ENCODE measurements around the gene DPM2. TPM values are rescaled to one million over a fixed set of nuclear protein-coding genes. Genes with fewer than 3 reads are reported as not detected.

Gene DPM2
- total RNA-seq, 1 experiment from 2014 or later, result 23.3 TPM

DNA sequence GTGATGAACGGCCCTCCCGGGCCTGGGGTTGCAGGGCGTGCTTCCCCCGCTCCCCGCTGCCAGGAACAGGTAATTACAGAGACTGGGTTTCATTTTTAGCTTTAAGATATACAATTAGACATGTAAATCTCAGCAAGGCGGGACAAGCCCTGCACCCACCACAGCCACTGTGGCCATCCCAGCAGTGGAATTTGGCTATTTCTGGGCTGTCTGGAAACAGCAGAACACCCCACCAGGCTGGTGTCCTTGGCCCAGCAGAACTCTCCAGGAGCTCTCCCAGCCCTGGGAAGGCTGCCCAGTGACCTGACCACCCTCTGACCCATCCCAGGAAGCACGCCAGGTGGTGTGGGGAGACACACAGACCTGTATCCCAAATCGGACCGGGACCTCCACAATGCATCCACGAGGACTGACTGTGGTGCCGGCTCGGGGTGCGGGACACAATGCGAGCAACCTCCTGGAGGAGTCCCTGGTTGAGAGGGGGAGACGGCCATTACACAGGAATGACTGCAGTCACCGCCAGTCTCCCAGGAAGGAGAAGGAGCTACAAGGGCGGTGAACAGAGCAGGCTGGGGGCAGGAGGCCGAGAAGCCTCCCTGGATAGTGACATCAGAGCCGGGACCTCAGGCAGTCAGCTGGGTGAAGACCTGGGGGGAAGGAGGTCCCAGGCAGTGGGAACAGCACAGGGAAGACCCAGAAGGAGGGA, 25.9 kb upstream of the DPM2 start:
- Histone ChIP-seq H3K27me3 (no peaks in the 10 kb centered on the region), H3K9me3 (no peaks in the 10 kb centered on the region), H3K4me3 (no peak overlapping the region), H3K36me3 (peaks cover 13% of the 10 kb centered on the region)
- peak; percentile 54 for DNase-seq

- Histone ChIP-seq H3K9me3 (no peaks in the 10 kb centered on the region), H3K27me3 (no peaks in the 10 kb centered on the region), H3K4me3 (no peak overlapping the region), H3K36me3 (peaks cover 9% of the 10 kb centered on the region)
- DNase-seq, result no peak
Measured at GRCh38 chr9:127963041-127963358, 25.3 kb upstream of the DPM2 start.

- H3K36me3 ChIP-seq, result peaks cover 11% of the 10 kb centered on the region
- DNase-seq, result no peak
- H3K9me3 ChIP-seq, result no peaks in the 10 kb centered on the region
- H3K4me3 ChIP-seq, result no peak overlapping the region
- H3K27me3 ChIP-seq, result no peaks in the 10 kb centered on the region
Measured at GRCh38 chr9:127962278-127962677, 24.6 kb upstream of the DPM2 start.

GRCh38 chr9:127961613-127962155, 24.0 kb upstream of the DPM2 start:
- H3K4me3 ChIP-seq, result no peak overlapping the region
- peaks cover 14% of the 10 kb centered on the region for H3K36me3 ChIP-seq
- no peak for DNase-seq
- no peaks in the 10 kb centered on the region for H3K9me3 ChIP-seq
- H3K27me3 ChIP-seq, result no peaks in the 10 kb centered on the region

GRCh38 chr9:127961155-127961490, 23.5 kb upstream of the DPM2 start:
- H3K27me3 ChIP-seq, result no peaks in the 10 kb centered on the region
- peaks cover 14% of the 10 kb centered on the region for H3K36me3 ChIP-seq
- no peaks in the 10 kb centered on the region for H3K9me3 ChIP-seq
- H3K4me3 ChIP-seq, result no peak overlapping the region
- DNase-seq, result no peak

GRCh38 chr9:127960410-127961154, 22.9 kb upstream of the DPM2 start:
- H3K9me3 ChIP-seq, result no peaks in the 10 kb centered on the region
- peaks cover 14% of the 10 kb centered on the region for H3K36me3 ChIP-seq
- no peak overlapping the region for H3K4me3 ChIP-seq
- no peak for DNase-seq
- H3K27me3 ChIP-seq, result no peaks in the 10 kb centered on the region

- H3K36me3 ChIP-seq, result peaks cover 14% of the 10 kb centered on the region
- no peak overlapping the region for H3K4me3 ChIP-seq
- no peak for DNase-seq
- no peaks in the 10 kb centered on the region for H3K27me3 ChIP-seq
- no peaks in the 10 kb centered on the region for H3K9me3 ChIP-seq
Measured at GRCh38 chr9:127959841-127960409, 22.3 kb upstream of the DPM2 start.

- Histone ChIP-seq H3K36me3 (peaks cover 14% of the 10 kb centered on the region), H3K4me3 (no peak overlapping the region), H3K9me3 (no peaks in the 10 kb centered on the region), H3K27me3 (no peaks in the 10 kb centered on the region)
- DNase-seq, result no peak
Measured at GRCh38 chr9:127959398-127959797, 21.7 kb upstream of the DPM2 start.

DNA sequence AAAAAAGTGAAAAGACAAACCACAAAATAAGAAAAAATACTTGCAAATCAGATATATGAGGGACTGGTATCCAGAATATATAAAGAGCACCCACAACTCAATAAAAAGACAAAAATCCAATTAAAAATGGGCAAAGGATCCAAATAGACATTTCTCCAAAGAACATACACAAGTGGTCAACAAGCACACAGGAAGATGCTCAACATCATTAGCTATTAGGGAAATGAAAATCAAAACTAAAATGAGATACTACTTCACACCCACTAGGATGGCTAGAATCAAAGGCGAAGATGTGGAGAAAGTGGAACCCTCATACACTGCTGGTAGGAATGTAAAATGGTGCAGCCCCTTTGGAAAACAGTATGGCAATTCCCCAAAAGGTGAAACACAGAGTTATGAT, 21.1 kb upstream of the DPM2 start:
- no peaks in the 10 kb centered on the region for H3K27me3 ChIP-seq
- H3K4me3 ChIP-seq, result no peak overlapping the region
- H3K36me3 ChIP-seq, result peaks cover 14% of the 10 kb centered on the region
- H3K9me3 ChIP-seq, result no peaks in the 10 kb centered on the region
- no peak for DNase-seq

DNA sequence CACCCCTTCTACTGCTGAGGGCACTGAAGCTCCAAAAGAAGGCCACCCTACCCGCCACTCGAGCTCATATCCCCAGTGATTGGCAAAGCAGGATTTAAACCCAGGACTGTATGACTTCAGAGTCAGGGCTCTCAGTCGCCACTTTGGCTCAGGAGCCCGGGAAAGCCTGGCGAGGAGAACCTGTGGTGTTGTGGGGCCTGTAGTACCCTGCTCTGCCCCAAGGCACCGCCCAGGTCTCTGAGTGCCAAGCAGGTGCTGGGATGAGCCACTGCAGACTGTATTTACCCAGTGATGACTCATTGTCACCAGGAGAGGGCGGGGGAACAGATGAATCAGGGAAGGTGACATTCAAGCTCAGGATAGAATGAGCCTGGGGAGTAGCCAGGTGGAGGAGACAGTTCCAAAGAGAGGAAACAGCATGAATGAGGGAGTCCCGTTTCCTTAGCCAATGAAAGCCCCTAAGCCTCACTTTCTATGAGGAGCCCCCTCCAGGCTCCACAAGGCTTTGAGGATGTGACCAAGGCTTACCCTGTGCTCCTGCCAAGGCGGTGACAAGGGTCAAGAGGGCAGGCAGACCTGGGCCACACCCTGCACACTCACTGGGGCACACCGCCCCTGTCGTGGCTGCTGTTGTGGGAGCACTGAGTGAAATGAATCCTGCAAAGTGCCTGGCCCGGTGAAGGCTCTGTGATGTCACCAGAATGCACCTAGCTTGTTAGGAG, 17.8 kb upstream of the DPM2 start:
- DNase-seq, result peak; percentile 46
- H3K36me3 ChIP-seq, result peaks cover 6% of the 10 kb centered on the region; the same call in 1 of the 2 replicates
- no peaks in the 10 kb centered on the region for H3K9me3 ChIP-seq
- no peak overlapping the region for H3K4me3 ChIP-seq
- no peaks in the 10 kb centered on the region for H3K27me3 ChIP-seq

DNA sequence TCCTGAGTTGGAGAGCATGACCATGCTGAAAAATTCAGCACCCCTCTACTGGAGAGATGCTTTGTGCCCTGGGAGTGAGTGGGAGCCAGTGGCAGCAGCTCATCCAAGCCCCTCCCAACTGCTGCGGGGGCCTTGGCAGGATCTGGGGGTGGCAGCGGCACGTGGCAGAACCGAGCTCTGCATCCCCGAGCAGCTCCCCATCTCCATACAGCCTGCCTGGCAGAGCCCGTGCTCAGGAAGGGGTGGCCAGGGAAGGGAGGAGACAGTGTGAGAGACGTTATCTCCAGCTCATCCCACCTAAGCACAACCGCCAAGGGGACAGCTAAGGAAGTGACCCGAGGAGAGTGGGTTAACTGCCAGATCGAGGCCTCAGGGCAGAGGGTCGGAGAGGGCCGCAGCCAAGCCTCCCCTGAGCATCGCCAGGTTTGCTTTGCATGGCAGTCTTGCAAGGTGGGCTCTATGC, 17.2 kb upstream of the DPM2 start:
- H3K27me3 ChIP-seq, result no peaks in the 10 kb centered on the region
- no peak overlapping the region for H3K4me3 ChIP-seq
- peaks cover 6% of the 10 kb centered on the region; the same call in 1 of the 2 replicates for H3K36me3 ChIP-seq
- no peak for DNase-seq
- H3K9me3 ChIP-seq, result no peaks in the 10 kb centered on the region

DNA sequence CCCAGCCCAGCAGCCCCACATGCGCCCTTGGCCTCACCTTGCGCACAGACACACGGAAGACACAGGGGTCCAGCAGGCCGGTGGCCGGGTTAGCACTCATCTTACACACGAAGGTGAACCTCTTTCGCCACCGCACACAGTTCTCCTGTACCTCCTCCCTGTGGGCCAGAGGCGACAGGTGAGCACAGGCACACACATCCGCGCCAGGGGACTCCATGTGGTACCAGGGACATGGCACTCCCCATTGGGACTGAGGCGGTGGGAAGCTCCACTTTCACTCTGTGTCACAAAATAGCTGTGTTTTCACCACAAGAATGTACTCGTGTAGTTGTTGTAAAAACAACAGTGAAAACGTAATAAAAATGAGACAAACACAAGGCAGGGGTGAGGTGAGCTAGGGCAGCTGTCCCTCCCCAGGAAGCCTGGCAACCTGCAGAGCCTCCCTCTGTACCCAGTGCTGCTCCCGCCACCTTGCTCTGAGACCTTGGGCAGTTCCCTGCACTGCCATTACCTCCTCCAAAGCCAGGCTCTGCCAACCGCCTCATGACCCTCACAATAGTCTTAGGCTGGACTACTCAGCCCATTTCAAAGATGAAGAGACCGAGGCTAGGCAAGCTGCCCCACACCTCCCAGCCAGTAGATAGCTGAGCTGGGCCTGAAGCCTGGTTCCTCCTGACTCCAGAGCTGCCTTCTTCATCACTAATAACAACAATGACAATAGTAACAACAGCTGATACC, 16.3 kb upstream of the DPM2 start:
- H3K4me3 ChIP-seq, result no peak overlapping the region
- peaks cover 4% of the 10 kb centered on the region; the same call in 1 of the 2 replicates for H3K36me3 ChIP-seq
- no peaks in the 10 kb centered on the region for H3K27me3 ChIP-seq
- no peak for DNase-seq
- no peaks in the 10 kb centered on the region for H3K9me3 ChIP-seq

DNA sequence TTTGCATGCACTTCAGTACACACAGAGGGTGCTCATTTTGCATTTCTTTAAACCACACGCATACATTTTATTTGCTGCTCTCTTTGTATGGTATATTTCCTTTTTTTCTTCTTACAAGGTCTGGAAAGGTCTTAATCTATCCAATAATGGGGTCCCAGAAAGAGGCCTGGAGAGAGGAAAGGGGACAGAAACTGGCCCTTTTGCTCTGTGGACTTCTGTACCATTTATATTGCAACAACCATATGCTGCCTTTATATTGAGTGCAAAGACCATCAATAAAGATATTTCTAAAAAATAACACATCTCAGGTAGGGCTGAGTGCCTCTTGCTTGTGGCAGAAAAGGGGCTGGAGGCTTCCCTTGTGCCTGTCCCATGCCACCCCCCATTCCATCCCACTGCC, 15.5 kb upstream of the DPM2 start:
- peaks cover 4% of the 10 kb centered on the region; the same call in 1 of the 2 replicates for H3K36me3 ChIP-seq
- no peak for DNase-seq
- H3K4me3 ChIP-seq, result no peak overlapping the region
- H3K9me3 ChIP-seq, result no peaks in the 10 kb centered on the region
- H3K27me3 ChIP-seq, result no peaks in the 10 kb centered on the region

DNA sequence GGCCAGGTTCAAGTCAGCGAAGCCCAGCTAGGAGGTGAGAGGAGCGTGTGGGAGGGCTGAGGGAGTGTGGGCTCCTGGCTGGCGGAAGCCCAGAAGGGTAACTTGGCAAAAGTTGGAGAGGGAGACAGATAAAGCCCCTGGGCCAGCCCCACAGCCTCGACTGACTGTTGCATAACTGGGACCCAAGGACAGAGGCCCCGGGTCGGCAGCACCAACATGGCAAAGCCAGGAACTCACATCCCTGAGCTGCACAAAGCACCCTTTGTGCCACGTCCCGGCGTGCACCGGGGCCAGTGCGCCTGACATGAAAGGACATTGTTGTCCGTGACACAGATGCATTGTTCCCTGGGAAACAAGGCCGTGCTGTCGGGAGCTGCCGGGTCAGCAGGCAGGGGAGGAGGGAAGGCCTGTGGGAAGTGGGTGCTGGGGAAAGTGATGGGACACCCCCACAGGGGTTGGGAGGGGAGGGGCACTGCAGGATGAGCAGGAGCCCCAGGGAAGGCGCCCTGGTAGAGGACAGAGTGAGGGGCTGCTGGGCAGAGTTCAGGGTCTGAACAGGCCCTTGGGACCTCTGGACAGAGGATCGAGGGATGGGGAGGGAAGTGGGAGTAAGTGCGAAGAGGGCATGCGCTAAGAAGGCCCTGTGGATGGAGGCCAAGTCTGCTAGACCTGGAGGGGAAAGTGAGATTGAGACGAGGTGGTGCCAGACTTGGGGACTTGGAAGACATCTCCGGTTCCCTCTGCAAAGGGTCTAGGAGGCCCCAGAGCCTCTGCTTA, 13.0 kb upstream of the DPM2 start:
- Histone ChIP-seq H3K4me3 (no peak overlapping the region), H3K27me3 (no peaks in the 10 kb centered on the region), H3K9me3 (no peaks in the 10 kb centered on the region), H3K36me3 (peaks cover 2% of the 10 kb centered on the region; the same call in 1 of the 2 replicates)
- DNase-seq, result no peak

DNA sequence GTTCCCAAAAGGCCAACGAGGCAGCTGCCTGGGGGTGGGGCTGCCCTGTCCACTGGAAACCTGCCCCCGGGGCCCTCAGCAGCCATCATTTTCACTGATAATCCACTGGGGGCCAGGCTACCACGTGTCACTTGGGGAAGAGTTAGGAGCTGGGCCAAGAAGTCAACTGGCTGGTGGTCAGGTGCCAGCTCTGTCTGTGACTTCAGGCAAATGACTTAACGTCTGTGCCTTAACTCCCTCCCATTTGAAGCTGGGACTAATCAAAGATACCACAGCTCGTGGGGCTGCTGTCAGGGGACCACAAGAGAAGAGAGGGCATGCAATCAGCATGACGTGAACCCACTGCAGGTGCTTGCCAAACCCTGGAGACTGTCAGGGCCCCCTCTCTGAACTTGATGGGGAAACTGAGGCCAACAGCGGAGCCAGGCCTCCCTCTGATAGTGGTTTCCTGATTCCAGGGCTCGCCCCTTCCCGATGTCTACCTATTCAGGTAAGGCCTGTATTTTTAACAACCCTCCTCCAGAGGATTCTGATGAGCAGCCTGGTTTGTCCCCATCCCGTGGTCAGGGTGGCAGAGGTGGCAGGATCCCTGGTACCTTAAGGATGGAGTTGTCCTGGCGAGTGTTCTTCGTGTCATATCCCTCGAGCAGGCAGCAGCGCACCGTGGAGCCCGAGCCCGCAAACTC, 12.3 kb upstream of the DPM2 start:
- H3K9me3 ChIP-seq, result no peaks in the 10 kb centered on the region
- H3K27me3 ChIP-seq, result no peaks in the 10 kb centered on the region
- H3K4me3 ChIP-seq, result no peak overlapping the region
- H3K36me3 ChIP-seq, result peaks cover 2% of the 10 kb centered on the region; the same call in 1 of the 2 replicates
- DNase-seq, result no peak

Measured in MG63 (cell line).